Measurements from ENCODE around the gene GPC1.

- TF ChIP-seq POLR2A (IDR thresholded peaks at IDR 0.05) (no peak), CTCF (IDR thresholded peaks at IDR 0.05) (no peak)
Measured at GRCh38 chr2:240440704-240441320, 5.3 kb downstream of the GPC1 start.

All from right lobe of liver (tissue), 4 donors.